GM18870 (cell line): ENCODE measurements around the gene ATE1.
"Not testable (repeated sequence)": the region's sequence is repeated elsewhere in the genome, so short reads cannot be mapped to it uniquely, and the experiment has no call there.

ENCODE experiments used
- ATAC-seq: cut with Tn5 transposase; IDR thresholded peaks from one replicate; pipeline ENCODE4 v1.9.1; 2021; ENCODE audit warnings: moderate library complexity; ENCODE audit not compliant: unreplicated experiment

Gene ATE1

GRCh38 chr10:121833387-121833786 is 94.4 kb downstream of the ATE1 start:
- no peak for ATAC-seq

GRCh38 chr10:121832647-121833046 is 95.2 kb downstream of the ATE1 start:
- no peak for ATAC-seq

GRCh38 chr10:121831777-121832176 is 96.1 kb downstream of the ATE1 start:
- no peak for ATAC-seq

DNA sequence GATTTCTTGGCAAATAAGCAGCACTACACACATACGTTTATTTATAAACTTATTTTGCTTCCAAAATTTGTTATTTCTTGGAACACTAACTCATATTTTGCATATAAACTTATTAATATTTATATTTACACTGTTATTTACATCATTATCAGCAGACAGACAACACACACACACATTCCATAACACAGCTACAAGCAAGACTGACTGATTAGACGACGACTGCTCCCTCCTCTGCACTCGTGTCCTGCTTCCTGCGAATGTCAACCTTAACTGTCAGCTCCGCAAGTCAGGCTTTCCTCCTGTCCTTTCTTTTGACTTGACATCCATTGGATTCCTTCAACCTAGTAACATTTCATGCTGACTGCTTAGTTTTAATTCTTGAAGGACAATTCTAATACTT is 96.6 kb downstream of the ATE1 start:
- ATAC-seq, result no peak

DNA sequence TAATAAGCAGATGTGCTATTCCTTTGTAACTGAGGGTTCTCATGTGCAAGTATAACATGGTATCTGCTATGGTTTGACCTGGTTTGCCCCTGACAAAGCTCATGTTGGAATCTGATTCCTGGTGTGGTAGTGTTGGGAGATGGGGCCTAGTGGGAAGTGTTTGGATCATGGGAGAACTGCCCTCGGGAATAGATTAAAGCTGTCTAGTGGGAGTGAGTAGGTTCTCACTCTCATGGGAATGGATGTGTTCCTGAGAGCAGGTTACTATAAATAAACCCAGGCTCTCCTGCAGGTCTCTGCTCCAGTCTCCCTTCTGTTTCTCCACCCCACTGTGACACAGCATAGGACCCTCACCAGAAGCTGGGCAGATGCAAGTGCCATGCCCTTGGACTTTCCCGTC is 97.7 kb downstream of the ATE1 start:
- ATAC-seq, result no peak

- no peak for ATAC-seq
Measured at GRCh38 chr10:121828045-121828444, 99.8 kb downstream of the ATE1 start.

- ATAC-seq, result not testable (repeated sequence)
Measured at GRCh38 chr10:121826773-121827172, 101.1 kb downstream of the ATE1 start.

GRCh38 chr10:121823993-121824463 is 103.8 kb downstream of the ATE1 start:
- no peak for ATAC-seq

DNA sequence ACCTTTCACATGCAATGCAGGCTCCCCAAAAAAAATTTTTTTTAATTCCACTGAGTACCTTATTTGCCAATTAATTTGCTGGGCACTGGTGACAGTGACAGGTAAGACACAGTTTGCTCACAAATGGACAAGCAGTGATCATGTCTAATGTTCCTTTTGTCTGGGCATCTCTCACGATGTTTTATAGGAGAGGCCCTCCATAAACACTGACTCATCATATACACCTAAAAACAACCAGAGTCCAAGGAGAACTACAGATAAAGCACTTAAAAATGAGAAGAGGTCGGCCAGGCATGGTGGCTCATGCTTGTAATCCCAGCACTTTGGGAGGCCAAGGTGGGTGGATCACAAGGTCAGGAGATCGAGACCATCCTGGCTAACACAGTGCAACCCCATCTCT is 105.1 kb downstream of the ATE1 start:
- no peak for ATAC-seq

- no peak for ATAC-seq
Measured at GRCh38 chr10:121822180-121822579, 105.7 kb downstream of the ATE1 start.

GRCh38 chr10:121819049-121819448 is 108.8 kb downstream of the ATE1 start:
- no peak for ATAC-seq

DNA sequence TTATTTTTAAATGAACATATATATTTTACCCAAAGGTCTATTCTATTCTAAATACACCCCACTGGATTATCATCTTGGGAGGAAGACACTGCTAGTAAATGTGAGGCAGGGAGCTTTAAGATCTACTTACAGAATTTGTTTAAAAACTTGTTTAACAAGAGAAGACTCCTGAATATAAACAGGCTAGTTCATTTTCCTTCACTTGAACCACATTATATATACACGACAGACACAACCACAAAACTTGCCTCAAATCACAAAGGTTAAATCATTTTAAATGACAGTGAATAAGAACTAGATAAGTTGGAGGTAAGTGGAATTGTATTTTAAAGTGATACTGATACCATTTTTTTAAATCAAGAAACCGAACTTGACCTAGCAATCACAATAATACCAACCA is 109.2 kb downstream of the ATE1 start:
- ATAC-seq, result no peak

DNA sequence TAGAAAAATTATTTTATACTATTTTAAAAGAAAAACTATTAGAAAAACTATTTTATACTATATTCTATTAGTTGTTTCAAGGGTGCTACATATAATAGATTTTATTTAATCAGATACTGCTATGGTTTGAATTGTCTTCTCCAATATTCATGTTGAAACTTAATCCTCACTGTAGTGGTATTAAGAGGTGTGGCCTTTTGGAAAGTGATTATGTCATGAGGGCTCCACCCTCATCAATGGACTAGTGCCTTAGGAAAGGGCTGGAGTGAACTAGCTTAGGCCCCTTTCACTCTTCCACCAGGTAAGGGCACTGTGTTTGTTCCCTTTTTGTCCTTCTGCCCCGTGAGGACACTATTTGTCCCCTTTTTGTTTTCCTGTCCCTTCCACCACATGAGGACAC is 111.6 kb downstream of the ATE1 start:
- no peak for ATAC-seq

DNA sequence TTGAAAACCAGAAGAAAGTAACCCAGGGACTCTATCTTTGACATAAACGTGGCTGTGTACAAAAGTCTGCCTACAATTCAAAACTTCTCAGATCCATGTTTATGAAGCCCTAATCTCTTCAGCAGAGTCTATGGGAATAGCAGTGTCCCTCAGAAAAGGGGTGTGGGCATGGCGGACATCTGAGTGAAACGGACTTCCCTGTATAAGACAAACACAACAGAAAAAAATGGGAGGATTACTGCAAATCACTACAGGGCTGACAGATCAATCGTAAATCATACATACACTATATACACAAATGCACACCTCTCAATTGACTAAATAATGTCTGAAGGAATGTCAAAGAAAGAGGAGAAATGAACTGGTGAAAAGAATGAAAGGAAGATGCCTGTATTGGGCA is 114.0 kb downstream of the ATE1 start:
- no peak for ATAC-seq

DNA sequence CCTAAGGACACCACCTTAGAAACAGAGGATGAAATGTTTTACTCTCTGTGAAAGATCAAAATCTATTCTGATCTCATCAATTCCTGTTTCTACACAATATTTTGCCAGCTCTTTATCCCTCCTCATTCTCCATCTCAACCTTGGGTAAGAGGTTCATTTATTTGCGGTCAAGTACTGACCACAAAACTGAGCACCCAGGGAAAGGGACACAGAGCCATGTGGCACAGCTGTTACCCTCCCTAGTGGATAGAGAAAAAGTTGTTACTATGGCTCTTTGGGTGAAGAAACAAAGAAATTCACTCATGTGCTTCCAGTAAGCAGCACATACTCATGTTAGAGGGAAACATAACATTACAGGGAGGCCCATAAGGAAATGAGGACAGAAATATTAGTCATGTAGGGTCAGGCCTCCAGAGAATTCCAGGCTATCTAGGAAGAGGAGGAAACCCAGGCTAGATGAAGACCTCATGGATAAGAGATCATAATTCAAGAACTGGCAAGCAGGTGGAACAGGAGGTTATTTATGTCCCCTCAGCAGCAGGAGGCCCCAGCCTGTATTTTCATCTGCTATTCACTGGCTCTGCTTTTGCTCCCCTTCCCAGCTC is 114.5 kb downstream of the ATE1 start:
- no peak for ATAC-seq

DNA sequence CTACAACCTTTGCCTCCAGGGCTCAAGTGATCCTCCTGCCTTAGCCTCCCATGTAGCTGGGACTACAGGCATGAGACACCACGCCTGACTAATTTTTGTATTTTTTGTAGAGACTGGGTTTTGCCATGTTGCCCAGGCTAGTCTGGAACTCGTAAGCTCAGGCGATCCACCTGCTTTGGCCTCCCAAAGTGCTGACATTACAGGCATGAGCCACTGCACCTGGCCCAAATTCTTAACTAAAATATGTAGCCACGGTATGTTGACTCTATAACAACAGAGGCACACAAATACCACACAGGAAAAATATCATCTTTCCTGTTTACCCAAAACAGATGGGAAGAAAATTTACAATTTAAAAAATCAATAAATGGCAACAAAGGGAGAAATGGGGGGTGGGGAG is 115.8 kb downstream of the ATE1 start:
- ATAC-seq, result no peak

DNA sequence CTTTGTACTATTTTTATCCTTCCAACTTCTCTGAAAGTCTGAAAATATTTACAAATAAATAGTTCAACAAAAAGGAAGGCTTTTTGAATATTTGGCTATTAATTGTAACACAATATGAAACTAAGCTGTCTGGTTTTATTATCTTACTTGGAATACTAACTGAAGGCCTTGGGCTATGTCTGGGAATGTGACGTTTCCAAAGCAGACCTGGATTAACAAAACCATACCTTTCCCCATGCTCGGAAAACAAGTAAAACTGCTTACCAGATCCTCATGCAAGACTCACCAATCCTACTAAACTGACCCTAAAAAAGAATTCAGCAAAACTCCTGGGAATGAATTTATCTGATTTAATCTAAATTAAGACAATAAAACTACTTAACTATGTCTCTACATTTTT is 116.4 kb downstream of the ATE1 start:
- ATAC-seq, result no peak

DNA sequence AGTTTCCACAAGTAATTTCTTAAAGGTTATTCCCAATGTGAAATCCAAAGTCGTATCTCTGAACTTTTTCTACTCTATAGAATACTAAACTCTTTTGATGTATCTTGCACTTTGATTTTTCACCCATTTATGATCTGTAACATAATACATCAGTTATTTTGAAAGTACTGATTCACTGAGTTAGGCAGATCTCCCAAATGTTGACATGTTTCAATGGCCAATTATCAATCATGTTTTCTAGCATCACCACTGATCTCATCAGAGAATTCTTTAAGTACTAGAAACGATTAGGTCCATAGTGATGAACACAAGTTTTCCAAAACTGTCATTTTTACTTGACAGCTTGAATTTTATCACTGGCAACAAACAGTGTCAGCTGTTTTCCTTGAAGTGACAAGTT is 119.0 kb downstream of the ATE1 start:
- ATAC-seq, result no peak

GRCh38 chr10:121804460-121804859 is 123.4 kb downstream of the ATE1 start:
- ATAC-seq, result no peak

- ATAC-seq, result no peak
Measured at GRCh38 chr10:121803611-121804010, 124.2 kb downstream of the ATE1 start.

GRCh38 chr10:121800831-121801230 is 127.0 kb downstream of the ATE1 start:
- no peak for ATAC-seq

DNA sequence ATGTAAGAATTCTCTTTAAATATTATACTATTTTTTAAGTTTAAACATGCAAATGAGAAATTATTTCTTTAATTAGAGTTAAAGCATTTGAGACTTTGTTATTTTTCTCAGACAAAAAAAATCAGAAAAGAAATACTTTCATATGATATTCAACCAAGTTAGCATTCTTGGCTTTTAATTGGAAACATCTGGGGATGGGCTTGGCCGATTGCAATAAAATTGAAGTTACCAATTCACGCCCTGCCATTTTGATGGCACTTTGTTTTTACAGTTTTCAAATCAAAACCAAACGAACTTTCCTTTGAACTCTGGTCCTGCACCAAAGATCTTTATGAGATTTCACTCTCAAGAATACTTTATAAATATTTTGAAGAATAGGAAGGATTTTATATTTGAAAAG is 127.7 kb downstream of the ATE1 start:
- no peak for ATAC-seq

- ATAC-seq, result no peak
Measured at GRCh38 chr10:121797490-121797889, 130.3 kb downstream of the ATE1 start.
